Measurements from ENCODE around the gene CASZ1. TPM values are rescaled to one million over a fixed set of nuclear protein-coding genes. Genes with fewer than 3 reads are reported as not detected.

CASZ1 gene
- total and polyA plus RNA-seq, 2 experiments from 2014 or later, result 6.2 to 6.7 TPM

DNA sequence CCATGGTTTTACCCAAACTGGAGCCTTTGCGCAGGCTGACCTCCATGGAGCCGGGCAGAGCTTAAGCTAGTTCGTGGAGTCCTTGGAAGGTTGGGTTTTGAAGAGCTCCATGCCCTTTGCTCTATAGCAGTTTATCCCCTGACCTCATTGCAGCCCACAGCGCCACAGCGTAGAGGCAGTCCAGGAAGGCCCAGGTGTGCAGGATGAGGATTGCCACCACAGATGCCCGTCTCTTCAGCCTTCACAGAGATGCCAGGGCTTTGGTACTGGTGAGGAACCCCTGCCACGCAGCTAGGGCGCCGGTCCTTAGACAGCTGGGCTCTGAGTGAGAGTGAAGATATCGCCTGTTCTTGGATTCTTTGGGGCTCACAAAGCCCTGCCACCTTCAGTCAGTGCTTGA, 183.1 kb downstream of the CASZ1 start (continued):
- no peak for TF ChIP-seq ZNF462 (CRISPR knock-in tag; IDR thresholded peaks at IDR 0.05)
- TF ChIP-seq, protein P1, sequence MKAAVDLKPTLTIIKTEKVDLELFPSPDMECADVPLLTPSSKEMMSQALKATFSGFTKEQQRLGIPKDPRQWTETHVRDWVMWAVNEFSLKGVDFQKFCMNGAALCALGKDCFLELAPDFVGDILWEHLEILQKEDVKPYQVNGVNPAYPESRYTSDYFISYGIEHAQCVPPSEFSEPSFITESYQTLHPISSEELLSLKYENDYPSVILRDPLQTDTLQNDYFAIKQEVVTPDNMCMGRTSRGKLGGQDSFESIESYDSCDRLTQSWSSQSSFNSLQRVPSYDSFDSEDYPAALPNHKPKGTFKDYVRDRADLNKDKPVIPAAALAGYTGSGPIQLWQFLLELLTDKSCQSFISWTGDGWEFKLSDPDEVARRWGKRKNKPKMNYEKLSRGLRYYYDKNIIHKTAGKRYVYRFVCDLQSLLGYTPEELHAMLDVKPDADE (IDR thresholded peaks at IDR 0.05), result no peak

DNA sequence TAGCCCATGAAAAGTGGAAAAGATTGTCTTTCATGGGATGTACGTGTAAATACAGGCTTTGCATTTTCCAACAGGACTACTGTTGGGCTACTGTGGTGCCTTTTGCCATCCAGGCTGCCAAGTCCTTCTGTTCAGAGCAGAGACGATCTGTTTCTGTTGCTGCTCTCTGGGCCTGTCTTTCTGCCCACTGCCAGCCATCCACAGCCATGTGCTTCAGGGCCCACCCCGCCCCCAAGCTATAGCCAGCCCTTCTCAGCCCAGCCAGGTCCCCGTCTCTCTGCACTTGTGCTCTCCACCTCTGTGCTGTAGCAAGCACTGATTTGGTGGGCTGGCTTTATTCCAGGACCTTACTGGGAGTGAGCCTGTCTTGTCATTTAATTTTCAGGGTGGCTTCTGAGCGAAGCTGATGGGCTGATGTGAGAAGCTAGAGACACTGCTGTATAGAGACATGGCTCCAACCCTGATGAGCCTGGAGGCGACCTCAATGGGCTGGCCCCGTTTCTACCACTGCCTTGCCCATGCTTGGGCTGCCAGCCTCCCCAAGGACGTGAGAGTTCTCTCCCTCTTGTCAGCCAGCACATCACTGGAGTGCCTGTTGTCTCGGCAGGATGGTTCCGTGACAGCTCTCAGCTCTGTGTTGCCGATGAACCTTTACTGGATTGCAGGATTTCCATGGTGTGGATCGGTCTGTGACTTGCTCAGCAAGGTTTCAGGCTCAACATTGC, 183.8 kb downstream of the CASZ1 start:
- Mint-ChIP-seq H3K4me3 (no peak overlapping the region), H3K9me3 (no peaks in the 10 kb centered on the region; the same call in 2 of the 3 replicates), H3K27ac (no peak overlapping the region), H3K4me1 (peaks cover 26% of the 10 kb centered on the region), H3K36me3 (ENCODE audit: low read depth) (no peaks in the 10 kb centered on the region), H3K27me3 (ENCODE audit: insufficient read depth, low read depth, poor library complexity) (peaks cover 13% of the 10 kb centered on the region)
- no peaks in the 10 kb centered on the region for H3K36me3 ChIP-seq (ENCODE audit: insufficient read depth)
- no peak overlapping the region for H3K27ac ChIP-seq (ENCODE audit: low read depth)
- no peaks in the 10 kb centered on the region for H3K79me2 ChIP-seq (replicated peaks; ENCODE audit: insufficient read depth)
- H3F3A ChIP-seq (replicated peaks; ENCODE audit: low read depth), result no peaks in the 10 kb centered on the region
- no peak overlapping the region for H3K4me3 ChIP-seq
- ATAC-seq (peak; percentile 20; the same call in 1 of the 3 replicates), DNase-seq (ENCODE audit: low spot score) (no peak)
- H4K20me1 ChIP-seq (replicated peaks; ENCODE audit: insufficient read depth), result no peaks in the 10 kb centered on the region
- H3K9me2 ChIP-seq (ENCODE audit: insufficient read depth), result no peaks in the 10 kb centered on the region
- no peaks in the 10 kb centered on the region for H3K27me3 ChIP-seq (ENCODE audit: insufficient read depth)
- no peaks in the 10 kb centered on the region; the same call in 1 of the 2 replicates for H3K4me1 ChIP-seq (ENCODE audit: insufficient read depth)
- no peak overlapping the region for H2AFZ ChIP-seq
- H3K4me2 ChIP-seq, result no peak overlapping the region
- no peak for TF ChIP-seq POLR2AphosphoS5 (IDR thresholded peaks at IDR 0.05; ENCODE audit: low read depth)
- TF ChIP-seq EZH2phosphoT487 (IDR thresholded peaks at IDR 0.05; ENCODE audit: unreplicated experiment), result no peak
- TF ChIP-seq ZNF331 (CRISPR knock-in tag; IDR thresholded peaks at IDR 0.05; ENCODE audit: low read depth), result no peak
- TF ChIP-seq, protein P1 (IDR thresholded peaks at IDR 0.05), result no peak
- TF ChIP-seq, protein P2, sequence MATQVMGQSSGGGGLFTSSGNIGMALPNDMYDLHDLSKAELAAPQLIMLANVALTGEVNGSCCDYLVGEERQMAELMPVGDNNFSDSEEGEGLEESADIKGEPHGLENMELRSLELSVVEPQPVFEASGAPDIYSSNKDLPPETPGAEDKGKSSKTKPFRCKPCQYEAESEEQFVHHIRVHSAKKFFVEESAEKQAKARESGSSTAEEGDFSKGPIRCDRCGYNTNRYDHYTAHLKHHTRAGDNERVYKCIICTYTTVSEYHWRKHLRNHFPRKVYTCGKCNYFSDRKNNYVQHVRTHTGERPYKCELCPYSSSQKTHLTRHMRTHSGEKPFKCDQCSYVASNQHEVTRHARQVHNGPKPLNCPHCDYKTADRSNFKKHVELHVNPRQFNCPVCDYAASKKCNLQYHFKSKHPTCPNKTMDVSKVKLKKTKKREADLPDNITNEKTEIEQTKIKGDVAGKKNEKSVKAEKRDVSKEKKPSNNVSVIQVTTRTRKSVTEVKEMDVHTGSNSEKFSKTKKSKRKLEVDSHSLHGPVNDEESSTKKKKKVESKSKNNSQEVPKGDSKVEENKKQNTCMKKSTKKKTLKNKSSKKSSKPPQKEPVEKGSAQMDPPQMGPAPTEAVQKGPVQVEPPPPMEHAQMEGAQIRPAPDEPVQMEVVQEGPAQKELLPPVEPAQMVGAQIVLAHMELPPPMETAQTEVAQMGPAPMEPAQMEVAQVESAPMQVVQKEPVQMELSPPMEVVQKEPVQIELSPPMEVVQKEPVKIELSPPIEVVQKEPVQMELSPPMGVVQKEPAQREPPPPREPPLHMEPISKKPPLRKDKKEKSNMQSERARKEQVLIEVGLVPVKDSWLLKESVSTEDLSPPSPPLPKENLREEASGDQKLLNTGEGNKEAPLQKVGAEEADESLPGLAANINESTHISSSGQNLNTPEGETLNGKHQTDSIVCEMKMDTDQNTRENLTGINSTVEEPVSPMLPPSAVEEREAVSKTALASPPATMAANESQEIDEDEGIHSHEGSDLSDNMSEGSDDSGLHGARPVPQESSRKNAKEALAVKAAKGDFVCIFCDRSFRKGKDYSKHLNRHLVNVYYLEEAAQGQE (IDR thresholded peaks at IDR 0.05; ENCODE audit: unreplicated experiment), result no peak
- TF ChIP-seq ZNF114 (CRISPR knock-in tag; IDR thresholded peaks at IDR 0.05), result no peak
